DMS 273 (cell line): Measurements from ENCODE around the gene DNM3.
"Not testable (repeated sequence)": the region's sequence is repeated elsewhere in the genome, so short reads cannot be mapped to it uniquely, and the experiment has no call there.

Experiments
- DNase-seq: peaks from one replicate; lab custom pipeline; 2025; ENCODE audit not compliant: unreplicated experiment; lab: John Stamatoyannopoulos, UW

DNM3 gene

DNA sequence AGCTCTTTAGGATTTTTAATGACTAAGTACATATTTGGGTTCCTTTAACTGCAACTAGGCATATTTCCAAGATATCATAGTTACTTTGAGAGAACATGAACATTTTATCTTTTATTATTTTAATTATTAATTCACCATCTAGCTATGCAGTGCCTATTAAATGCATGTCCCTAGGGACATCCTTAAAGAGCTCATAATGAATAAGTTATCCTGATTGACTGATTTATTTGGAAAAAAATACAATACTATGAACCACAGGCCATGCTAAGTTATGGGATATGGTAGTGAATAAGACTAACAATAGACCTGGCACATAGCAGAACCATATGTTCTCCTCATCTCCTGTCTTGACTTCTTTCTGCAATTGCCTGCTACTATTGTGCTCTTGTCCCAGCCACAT lies 562.8 kb downstream of the DNM3 start:
- DNase-seq, result no peak

GRCh38 chr1:172405912-172406311 lies 564.6 kb downstream of the DNM3 start:
- no peak for DNase-seq

- no peak for DNase-seq
Observed at GRCh38 chr1:172406968-172407367, 565.7 kb downstream of the DNM3 start.

GRCh38 chr1:172408958-172409357 lies 567.7 kb downstream of the DNM3 start:
- DNase-seq, result no peak

GRCh38 chr1:172410027-172410426 lies 568.7 kb downstream of the DNM3 start:
- DNase-seq, result no peak

DNA sequence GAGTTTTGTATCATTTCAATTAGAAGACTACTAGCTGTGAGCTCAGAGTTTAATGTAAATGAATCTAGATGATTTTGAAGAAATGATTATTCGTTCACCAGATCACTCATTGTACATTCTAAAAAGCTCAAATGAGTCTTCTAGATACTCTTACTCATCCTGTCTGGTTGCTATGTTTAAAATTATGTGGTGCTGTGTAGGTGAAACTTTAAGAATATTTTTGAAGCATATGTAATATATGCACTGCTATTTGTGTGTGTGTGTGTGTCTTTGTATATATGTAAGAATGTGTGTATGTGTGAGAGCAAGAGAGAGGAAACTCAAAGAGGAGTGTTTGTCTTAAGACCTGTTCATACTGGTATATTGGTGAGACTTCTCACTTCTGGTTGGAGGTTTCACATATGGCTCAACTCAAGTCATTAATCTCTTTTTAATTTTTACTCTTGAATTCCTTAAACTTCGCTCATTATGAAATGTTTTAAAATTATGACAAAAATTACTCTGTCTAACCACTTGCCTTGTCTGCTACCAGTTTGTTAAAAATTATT lies 570.6 kb downstream of the DNM3 start:
- no peak for DNase-seq

GRCh38 chr1:172414331-172414730 lies 573.0 kb downstream of the DNM3 start:
- DNase-seq, result no peak

GRCh38 chr1:172416496-172417035 lies 575.3 kb downstream of the DNM3 start:
- no peak for DNase-seq

GRCh38 chr1:172417557-172417956 lies 576.3 kb downstream of the DNM3 start:
- no peak for DNase-seq

GRCh38 chr1:172420385-172420784 lies 579.1 kb downstream of the DNM3 start, which contains the start of gene C1orf105:
TSS of gene C1orf105 (plus strand) at chr1:172420685. CDS start at chr1:172420886, 201 bp downstream.
- DNase-seq, result no peak

DNA sequence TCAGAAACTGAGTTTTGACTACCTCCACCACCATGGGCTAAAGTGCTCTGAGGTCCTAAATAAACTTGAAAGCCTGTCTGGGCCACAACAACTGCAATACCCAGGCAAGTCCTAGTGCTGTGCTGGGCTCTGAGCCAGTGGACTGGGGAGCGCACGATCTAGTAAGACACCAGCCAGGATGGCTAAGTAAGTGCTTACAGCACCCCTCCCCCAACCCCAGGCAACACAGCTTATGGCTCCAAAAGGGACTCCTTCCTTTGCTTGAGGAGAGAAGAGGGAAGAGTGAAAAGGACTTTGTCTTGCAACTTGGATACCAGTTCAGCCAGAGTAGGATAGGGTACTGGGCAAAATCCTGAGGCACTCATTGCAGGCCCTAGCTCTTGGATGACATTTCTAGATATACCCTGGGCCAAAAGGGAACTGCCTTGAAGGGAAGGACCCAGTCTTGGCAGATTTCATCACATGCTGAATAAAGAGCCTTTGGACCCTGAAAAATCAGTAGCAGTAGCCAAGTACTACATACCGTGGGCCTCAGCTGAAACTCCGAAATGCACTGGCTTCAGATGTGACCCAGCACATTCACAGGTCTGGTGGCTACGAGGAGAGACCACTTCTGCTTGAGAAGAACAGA lies 580.8 kb downstream of the DNM3 start:
- DNase-seq, result no peak

DNA sequence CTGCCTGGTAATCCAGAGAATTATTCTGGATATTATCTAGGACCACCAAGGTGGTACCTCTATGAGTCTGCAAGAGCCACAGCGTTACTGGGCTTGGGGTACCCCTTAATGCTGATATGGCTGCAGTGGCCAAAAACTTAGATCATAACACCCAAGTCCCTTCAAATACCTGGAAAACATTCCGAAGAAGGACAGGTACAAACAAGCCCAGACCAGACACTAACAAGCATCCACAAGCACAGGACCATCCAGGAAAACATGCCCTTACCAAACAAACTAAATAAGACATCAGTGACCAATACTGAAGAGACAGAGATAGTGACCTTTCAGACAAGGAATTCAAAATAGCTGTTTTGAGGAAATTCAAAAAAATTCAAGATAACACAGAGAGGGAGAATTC lies 582.0 kb downstream of the DNM3 start:
- no peak for DNase-seq

- DNase-seq, result no peak
Observed at GRCh38 chr1:172425339-172425738, 584.0 kb downstream of the DNM3 start.

DNA sequence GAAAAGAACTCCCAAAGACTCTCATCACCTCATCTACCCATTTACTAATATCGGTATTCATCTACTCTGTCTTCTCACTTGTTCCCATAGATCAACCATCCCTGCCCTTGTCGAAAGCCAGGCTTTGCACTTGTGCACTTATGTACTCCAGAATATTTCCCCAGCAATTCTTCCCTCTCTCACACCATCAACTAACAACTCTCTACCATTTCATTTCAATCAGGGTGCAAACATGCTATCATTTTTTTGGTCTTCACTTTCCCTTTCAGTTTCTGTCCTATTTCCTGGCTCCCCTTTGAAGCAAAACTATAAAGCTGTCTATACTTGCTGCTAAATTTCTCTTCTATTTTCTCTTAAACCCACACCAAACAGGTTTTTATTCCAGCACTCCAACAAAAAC lies 585.9 kb downstream of the DNM3 start:
- DNase-seq, result no peak

DNA sequence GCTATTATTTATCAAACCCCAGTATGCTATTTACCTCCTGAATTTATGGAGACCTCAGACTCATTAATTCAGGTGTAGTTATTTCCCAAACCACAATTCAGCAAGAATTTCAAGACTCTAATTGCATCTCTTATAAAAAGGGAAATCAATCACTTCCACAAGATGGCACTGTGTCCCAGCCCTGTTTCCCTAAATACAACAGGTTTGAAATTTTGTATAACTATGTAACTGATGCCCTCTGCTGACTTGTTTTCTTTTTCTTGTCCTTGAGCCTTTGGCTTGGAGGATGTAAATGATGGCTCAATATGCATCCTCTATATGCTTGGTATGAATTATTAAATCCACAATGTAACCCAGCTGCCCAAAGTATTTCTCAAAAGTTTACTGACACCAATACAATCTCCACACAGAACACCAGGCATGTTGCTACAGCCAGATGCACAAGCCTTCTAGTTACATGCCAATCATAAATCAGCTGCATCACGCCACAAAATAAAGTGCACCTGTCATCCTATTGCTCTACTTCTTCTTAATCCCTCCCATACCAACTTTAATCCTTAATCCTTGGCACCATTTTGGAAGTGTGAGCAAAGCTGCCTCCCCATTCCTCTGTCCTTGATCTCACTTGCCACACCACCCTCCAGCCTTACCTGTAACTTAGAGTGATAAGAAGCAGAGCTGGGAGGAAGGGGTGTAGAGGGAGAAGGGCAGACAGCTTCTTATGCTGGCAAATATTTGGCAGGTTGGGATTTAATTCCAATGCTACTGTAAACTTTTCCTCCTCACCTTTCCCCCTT lies 588.2 kb downstream of the DNM3 start:
- peak; percentile 81 for DNase-seq

GRCh38 chr1:172430128-172430454 lies 588.8 kb downstream of the DNM3 start:
- no peak for DNase-seq

GRCh38 chr1:172431204-172431603 lies 589.9 kb downstream of the DNM3 start:
- DNase-seq, result no peak

DNA sequence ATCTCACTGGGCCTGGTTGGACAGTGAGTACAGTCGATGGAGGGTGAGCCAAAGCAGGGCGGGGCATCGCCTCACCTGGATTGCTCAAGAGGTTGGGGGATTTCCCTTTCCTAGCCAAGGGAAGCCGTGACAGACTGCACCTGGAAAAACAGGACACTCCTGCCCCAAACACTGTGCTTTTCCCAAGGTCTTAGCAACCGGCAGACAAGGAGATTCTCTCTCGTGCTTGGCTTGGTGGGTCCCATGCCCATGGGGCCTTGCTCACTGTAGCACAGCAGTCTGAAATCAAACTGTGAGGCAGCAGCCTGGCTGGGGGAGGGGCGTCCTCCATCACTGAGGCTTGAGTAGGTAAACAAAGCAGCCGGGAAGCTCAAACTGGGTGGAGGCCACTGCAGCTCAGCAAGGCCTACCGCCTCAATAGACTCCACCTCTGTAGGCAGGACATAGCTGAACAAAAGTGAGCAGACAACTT lies 590.5 kb downstream of the DNM3 start:
- no peak for DNase-seq

- DNase-seq, result not testable (repeated sequence)
Observed at GRCh38 chr1:172437183-172437582, 595.9 kb downstream of the DNM3 start.

GRCh38 chr1:172442404-172442803 lies 601.1 kb downstream of the DNM3 start:
- DNase-seq, result no peak

GRCh38 chr1:172442843-172443565 lies 601.7 kb downstream of the DNM3 start:
- DNase-seq, result no peak
